ENCODE results near the gene SHROOM3.

DNA sequence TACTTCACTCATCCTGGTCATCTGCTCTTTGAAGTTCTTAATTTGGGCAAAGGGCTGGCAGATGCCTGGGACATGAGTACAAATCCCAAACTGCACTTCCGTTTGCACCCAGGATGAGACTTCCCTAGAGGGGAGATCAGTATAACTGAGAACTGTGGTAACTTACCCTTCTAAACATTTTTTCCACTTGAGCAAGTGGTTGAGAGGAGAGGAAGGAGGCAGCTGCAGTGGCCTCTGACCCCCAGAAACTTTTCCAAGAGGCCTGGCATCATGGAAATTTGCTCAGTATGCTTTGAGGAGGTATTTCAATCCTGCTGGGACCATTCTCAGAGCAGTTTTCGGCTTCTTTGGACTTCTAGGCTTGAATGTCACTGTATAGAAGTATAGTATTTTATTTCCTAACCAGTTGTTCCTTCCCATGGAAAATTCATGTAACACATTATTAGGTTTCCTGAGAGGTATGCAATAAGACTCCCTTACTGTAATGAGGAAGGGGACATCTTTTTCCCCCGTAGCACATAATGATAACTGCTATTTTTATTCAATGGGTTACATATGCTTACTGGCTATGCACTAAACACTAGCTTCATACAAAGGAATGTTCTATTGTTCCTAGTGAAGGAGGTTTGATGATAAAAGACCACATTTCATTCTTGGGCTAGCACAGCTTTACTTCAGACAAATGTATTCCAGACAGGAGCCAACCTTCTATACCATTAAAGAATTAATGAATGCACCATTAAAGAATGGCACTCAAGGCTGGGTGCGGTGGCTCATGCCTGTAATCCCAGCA is 129.3 kb downstream of the SHROOM3 start:
- TF ChIP-seq, protein P1, sequence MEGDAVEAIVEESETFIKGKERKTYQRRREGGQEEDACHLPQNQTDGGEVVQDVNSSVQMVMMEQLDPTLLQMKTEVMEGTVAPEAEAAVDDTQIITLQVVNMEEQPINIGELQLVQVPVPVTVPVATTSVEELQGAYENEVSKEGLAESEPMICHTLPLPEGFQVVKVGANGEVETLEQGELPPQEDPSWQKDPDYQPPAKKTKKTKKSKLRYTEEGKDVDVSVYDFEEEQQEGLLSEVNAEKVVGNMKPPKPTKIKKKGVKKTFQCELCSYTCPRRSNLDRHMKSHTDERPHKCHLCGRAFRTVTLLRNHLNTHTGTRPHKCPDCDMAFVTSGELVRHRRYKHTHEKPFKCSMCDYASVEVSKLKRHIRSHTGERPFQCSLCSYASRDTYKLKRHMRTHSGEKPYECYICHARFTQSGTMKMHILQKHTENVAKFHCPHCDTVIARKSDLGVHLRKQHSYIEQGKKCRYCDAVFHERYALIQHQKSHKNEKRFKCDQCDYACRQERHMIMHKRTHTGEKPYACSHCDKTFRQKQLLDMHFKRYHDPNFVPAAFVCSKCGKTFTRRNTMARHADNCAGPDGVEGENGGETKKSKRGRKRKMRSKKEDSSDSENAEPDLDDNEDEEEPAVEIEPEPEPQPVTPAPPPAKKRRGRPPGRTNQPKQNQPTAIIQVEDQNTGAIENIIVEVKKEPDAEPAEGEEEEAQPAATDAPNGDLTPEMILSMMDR (IDR thresholded peaks at IDR 0.05) = no peak
- TF ChIP-seq POLR2A (IDR thresholded peaks at IDR 0.05) (no peak), EP300 (IDR thresholded peaks at IDR 0.05) (no peak)
